Myocyte (in vitro differentiated cells): ENCODE measurements around the gene OFD1. TPM values are rescaled to one million over a fixed set of nuclear protein-coding genes. Genes with fewer than 3 reads are reported as not detected.

Experiments used
- DNase-seq: peaks from one replicate; pipeline ENCODE4 v3.0.0-alpha.2; 2012; ENCODE audit warnings: low read depth
- total RNA-seq: library from RNA; depleted of rRNA; stranded (reverse); fragments of >200 nt; gene quantifications from 2 replicates; pipeline ENCODE4 v1.2.3, GENCODE V29; 2014

Gene OFD1
- total RNA-seq, 1 donor from 2014 or later = 9.9 TPM

GRCh38 chrX:13794417-13794816 is 59.9 kb downstream of the OFD1 start:
- DNase-seq = no peak

DNA sequence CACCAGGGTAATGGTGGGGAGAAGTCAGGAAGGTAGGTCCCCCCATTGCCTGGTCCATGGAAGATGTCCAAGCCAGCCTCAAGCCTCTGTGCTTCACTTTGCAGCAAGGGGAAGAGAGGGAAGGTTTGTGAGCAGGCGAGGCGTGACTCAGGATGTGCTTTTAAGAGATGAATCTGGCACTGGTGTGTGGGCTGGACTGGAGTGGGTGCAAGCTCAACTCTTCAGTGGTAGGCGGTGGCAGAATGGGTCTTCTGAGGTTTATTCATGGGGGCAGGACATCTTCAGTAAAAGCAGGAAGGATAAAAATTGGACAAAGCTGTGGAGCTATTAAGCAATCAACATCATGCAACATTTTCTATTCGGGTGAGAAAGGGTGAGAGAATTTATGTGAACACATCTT is 63.0 kb downstream of the OFD1 start:
- no peak for DNase-seq

GRCh38 chrX:13798184-13798583 is 63.6 kb downstream of the OFD1 start:
- no peak for DNase-seq

- DNase-seq = peak; percentile 9
Measured at GRCh38 chrX:13803116-13803515, 68.6 kb downstream of the OFD1 start.

- no peak for DNase-seq
Measured at GRCh38 chrX:13805241-13805640, 70.7 kb downstream of the OFD1 start.

GRCh38 chrX:13808293-13808692 is 73.7 kb downstream of the OFD1 start:
- DNase-seq = peak; percentile 12

GRCh38 chrX:13808865-13809264 is 74.3 kb downstream of the OFD1 start:
- DNase-seq = peak; percentile 6

- DNase-seq = no peak
Measured at GRCh38 chrX:13815664-13816063, 81.1 kb downstream of the OFD1 start.

GRCh38 chrX:13816176-13816575 is 81.6 kb downstream of the OFD1 start:
- no peak for DNase-seq

DNA sequence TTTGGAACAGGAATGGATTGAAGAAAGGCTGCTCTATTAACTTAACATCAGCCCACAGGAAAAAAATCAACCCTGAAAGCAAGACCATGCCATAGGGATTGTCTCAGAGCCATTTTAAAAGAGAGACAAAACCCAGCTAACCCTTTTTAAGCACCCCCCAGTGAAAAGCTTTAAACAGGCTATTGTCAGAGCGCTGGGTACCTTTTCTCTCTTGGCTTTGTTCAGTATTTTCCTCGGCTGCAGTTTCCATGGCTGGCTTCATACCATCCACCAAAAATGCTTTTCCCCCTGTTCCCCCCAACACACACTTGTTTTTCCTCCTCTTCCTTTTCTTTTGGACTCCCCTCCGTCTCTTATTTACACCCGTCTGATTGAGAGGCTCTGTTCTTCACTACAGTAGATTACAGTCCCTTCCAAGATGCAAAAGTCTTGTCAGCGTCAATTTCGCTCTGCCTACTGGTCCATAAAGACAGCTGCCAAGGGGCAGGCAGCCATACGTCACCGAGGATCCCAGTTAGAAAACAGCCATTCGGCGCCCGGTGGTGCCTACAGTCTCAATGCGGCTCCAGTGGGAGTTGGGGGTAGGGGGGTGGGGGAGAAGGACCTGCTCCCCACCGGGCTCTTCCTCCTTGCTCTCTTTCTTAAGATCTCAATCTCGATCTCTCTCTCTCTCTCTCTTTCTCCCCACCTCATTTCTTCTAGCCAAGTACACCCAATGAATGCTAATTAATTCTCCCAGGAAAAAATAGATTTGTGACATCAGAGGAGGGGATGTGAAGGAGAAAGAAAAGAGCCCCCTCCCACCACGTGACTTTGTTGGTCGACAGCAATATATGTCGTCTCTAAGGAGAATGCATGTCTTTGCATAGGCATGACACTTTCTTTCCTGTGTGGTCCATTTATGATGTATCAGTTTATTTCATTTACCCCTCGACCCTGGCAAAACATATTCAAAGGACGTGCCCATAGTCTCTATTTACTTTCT is 82.4 kb downstream of the OFD1 start, which contains the start of gene GPM6B:
TSS of gene GPM6B (minus strand) at position 451 of the 985 bp plus-strand sequence. CDS start at position 262, 189 bp downstream.
- DNase-seq = no peak

Other genes starting within 250 kb of the OFD1 start
- not detected in 2 replicates for gene EGFL6, start 165.1 kb upstream of the OFD1 start, total RNA-seq
- gene TCEANC, start 81.6 kb upstream of the OFD1 start, total RNA-seq = 3.6 and 5.7 TPM in 2 replicates
- gene RAB9A, start 45.6 kb upstream of the OFD1 start, total RNA-seq = 24.6 and 40.3 TPM in 2 replicates
- 16.6 and 25.4 TPM in 2 replicates for gene TRAPPC2, start 128 bp upstream of the OFD1 start, total RNA-seq
- gene GPM6B, start 82.3 kb downstream of the OFD1 start, total RNA-seq = 102 and 159 TPM in 2 replicates